Prostate gland (tissue), 2 donors: Measurements from ENCODE around the gene TFF1.

Source experiments
- POLR2A ChIP-seq: fragments of 450-650 bp; IDR thresholded peaks from one replicate; pipeline ENCODE4 v1.6.1; 2016; ENCODE audit warnings: antibody characterized with exemption, mild to moderate bottlenecking
- TF ChIP-seq, protein P1 (sequence below), 4 experiments: fragments of 200-600 bp in 2 of 4; fragments of 450-650 bp in 2 of 4; sonication (generic) in 2 of 4; IDR thresholded peaks; 1 replicate in 3 of 4; 2 replicates in 1 of 4; pipeline ENCODE4 v1.5.1; 2016 to 2019; ENCODE audit warnings: antibody characterized with exemption in 4 of 4, mild to moderate bottlenecking in 2 of 4, moderate library complexity in 2 of 4

DNA sequence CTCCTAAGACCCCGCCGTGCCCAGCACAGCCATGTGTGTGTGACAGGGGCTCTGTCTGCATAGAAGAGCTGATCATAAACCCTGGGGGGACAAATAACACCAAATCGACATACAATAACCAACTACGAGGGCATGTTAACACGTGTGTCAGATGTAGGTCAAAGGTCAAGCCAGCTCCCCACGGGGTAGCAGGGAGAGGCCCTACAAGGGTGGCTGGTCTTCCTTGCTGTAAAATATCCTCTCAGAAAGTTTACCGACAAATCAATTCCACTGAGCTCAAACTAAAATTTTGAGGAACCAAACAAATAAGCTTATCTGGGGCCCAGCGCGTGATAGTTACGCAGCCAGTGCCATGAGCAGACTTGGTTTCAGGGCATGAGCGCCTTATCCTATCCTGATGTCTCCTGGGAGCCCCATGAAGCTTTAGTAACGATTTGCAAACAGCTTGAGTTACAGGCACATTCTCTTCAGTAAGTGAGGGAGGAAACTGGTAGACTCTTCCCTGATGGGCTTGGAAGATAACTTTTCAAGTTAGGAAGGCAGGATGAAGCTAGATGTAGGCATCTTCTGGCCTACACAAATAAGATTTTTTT lies 32.2 kb upstream of the TFF1 start:
- TF ChIP-seq POLR2A: no peak
- TF ChIP-seq, protein P1, sequence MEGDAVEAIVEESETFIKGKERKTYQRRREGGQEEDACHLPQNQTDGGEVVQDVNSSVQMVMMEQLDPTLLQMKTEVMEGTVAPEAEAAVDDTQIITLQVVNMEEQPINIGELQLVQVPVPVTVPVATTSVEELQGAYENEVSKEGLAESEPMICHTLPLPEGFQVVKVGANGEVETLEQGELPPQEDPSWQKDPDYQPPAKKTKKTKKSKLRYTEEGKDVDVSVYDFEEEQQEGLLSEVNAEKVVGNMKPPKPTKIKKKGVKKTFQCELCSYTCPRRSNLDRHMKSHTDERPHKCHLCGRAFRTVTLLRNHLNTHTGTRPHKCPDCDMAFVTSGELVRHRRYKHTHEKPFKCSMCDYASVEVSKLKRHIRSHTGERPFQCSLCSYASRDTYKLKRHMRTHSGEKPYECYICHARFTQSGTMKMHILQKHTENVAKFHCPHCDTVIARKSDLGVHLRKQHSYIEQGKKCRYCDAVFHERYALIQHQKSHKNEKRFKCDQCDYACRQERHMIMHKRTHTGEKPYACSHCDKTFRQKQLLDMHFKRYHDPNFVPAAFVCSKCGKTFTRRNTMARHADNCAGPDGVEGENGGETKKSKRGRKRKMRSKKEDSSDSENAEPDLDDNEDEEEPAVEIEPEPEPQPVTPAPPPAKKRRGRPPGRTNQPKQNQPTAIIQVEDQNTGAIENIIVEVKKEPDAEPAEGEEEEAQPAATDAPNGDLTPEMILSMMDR (IDR thresholded peaks at IDR 0.05): no peak
